ENCODE data around the gene PIEZO1. TPM values are rescaled to one million over a fixed set of nuclear protein-coding genes. Genes with fewer than 3 reads are reported as not detected.

The PIEZO1 gene
- total and polyA plus RNA-seq, 10 of the 15 experiments (the other 5 are each of a cell fraction or from before 2014, with no cell fraction given), result 1.3 to 169 (median 33.4) TPM

- no peak overlapping the region for H3K4me3 ChIP-seq
- H3K9me3 ChIP-seq (replicated peaks; ENCODE audit: control insufficient read depth, insufficient read depth, low read length), result no peaks in the 10 kb centered on the region
- intact Hi-C loops (cut with micrococcal nuclease; ENCODE audit: unreplicated experiment), result no loop called here
- no peaks in the 10 kb centered on the region for H3K4me1 ChIP-seq (ENCODE audit: control insufficient read depth, insufficient read depth, low read length)
- POLR2A ChIA-PET, result no interaction called here
- H3K4me2 ChIP-seq (ENCODE audit: control insufficient read depth, insufficient read depth), result no peak overlapping the region
- H4K20me1 ChIP-seq (ENCODE audit: control insufficient read depth, insufficient read depth), result peaks cover 3% of the 10 kb centered on the region
- no TSS peak for BruUV-seq (replicated peaks)
- H3K9ac ChIP-seq (ENCODE audit: control insufficient read depth, insufficient read depth, low read length), result no peak overlapping the region
- CTCF ChIA-PET, result interaction anchor here (1.0 to 1.6 kb wide), 2 partner anchors 16 to 335 kb away, joined by 4 to 5 read pairs; no protein-coding TSS in a partner anchor
- DNase-seq (ENCODE audit: low read depth, low spot score) (no peak), ATAC-seq (no peak), FAIRE-seq (no peak)
- RAD21 ChIA-PET (ENCODE audit: unreplicated experiment), result no interaction called here
- in situ Hi-C loops (cut with MboI), result no loop called here
- no peak overlapping the region for H3K27ac ChIP-seq (ENCODE audit: control insufficient read depth, insufficient read depth)
- 84% methylated on average over 5 of the region's 13 CpGs for WGBS (ENCODE audit: insufficient coverage, insufficient replicate concordance, low lambda C conversion rate, missing lambda C conversion rate)
- peaks cover 3% of the 10 kb centered on the region for H3K79me2 ChIP-seq (ENCODE audit: control insufficient read depth, insufficient read depth, low read length)
- SMC1A ChIA-PET (ENCODE audit: uncharacterized antibody, unreplicated experiment), result no interaction called here
- peaks cover 0 to 9% of the 10 kb centered on the region in 2 experiments; a peak in 2 of 4 replicates for H3K36me3 ChIP-seq (ENCODE audit: control insufficient read depth in 2 of 2, insufficient read depth in 2 of 2, low read length in 1 of 2)
- TF ChIP-seq BCLAF1 (IDR thresholded peaks at IDR 0.05), result no peak
- TF ChIP-seq POLR2A (IDR thresholded peaks at IDR 0.05; ENCODE audit: low read depth, low read length), result no peak
- no peak for TF ChIP-seq PAX5 (IDR thresholded peaks at IDR 0.05; ENCODE audit: borderline replicate concordance, low read depth, low read length)
- no peak for TF ChIP-seq GABPA (IDR thresholded peaks at IDR 0.05; ENCODE audit: low read depth)
- TF ChIP-seq JUNB (IDR thresholded peaks at IDR 0.05), result no peak
- no peaks in the 10 kb centered on the region for H3K27me3 ChIP-seq (replicated peaks in 1 of 2; ENCODE audit: control insufficient read depth in 2 of 2, insufficient read depth in 2 of 2, low read length in 1 of 2)
- H2AFZ ChIP-seq (ENCODE audit: control insufficient read depth, low read depth, low read length), result no peak overlapping the region
Measured at GRCh38 chr16:88753191-88753590, 31.8 kb downstream of the PIEZO1 start.

Measured in GM12878 (cell line).